Erythroblast (primary cell): ENCODE data around the gene SWI5.

Experiments
- GATA1 ChIP-seq: IDR thresholded peaks from 2 replicates; pipeline ENCODE4 v1.6.1; 2011; ENCODE audit warnings: low read depth, mild to moderate bottlenecking, control low read depth, low read length, moderate library complexity
- POLR2A ChIP-seq: IDR thresholded peaks from 2 replicates; pipeline ENCODE4 v1.6.1; 2011; ENCODE audit warnings: mild to moderate bottlenecking, low read length

DNA sequence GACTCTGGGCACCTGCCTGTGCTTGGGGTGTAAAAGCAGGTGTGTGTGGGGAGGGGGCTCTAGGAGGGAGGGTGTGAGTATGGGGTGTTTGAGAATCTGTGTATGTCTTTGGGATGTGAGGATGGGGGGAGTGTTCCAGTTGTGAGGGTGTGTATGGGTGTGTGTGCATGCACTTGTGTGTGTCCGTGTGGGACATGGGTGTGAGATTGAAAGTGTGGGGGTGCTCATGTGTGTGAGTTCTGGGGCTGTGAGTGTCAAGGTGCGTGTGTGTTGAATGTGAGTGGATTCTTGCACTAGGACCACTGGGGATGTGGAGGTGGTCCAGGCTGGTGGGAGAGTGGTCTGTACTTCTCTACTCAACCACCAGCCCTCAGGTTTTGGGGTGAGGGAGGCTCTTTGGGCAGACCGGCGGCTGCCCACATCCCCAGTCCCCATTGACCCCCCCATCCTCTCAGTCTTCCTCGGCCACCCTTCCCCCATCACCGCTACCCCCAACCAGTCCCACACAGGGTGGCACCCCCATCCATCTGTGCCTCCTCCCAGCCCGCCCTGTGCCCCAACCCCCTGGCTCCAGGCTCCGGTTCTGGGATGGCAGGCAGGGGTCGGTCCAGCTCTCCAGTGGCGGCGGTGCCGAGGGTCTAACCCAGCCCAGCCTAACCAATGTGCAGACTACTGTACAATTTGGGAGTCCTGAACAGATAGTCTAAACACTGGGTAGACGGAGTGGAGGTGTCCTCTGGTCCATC, 31.8 kb upstream of the SWI5 start:
- no peak for TF ChIP-seq POLR2A
- TF ChIP-seq GATA1 = no peak
